ENCODE data around the gene MAGI2.

MAGI2 gene

GRCh38 chr7:78099715-78100394, 1353.6 kb downstream of the MAGI2 start:
- DNase-seq (ENCODE audit: low read depth, low spot score), result no peak

- DNase-seq (ENCODE audit: low read depth, low spot score), result no peak
Measured at GRCh38 chr7:78095549-78095948, 1357.9 kb downstream of the MAGI2 start.

GRCh38 chr7:78092331-78092730, 1361.1 kb downstream of the MAGI2 start:
- DNase-seq (ENCODE audit: low read depth, low spot score), result no peak

- no peak for DNase-seq (ENCODE audit: low read depth, low spot score)
Measured at GRCh38 chr7:78090616-78091015, 1362.9 kb downstream of the MAGI2 start.

GRCh38 chr7:78083476-78084120, 1369.9 kb downstream of the MAGI2 start:
- DNase-seq (ENCODE audit: low read depth, low spot score), result no peak

- DNase-seq (ENCODE audit: low read depth, low spot score), result no peak
Measured at GRCh38 chr7:78082556-78082955, 1370.9 kb downstream of the MAGI2 start.

GRCh38 chr7:78081888-78082287, 1371.6 kb downstream of the MAGI2 start:
- no peak for DNase-seq (ENCODE audit: low read depth, low spot score)

GRCh38 chr7:78081344-78081743, 1372.1 kb downstream of the MAGI2 start:
- DNase-seq (ENCODE audit: low read depth, low spot score), result no peak

GRCh38 chr7:78080811-78081210, 1372.7 kb downstream of the MAGI2 start:
- DNase-seq (ENCODE audit: low read depth, low spot score), result no peak

GRCh38 chr7:78080241-78080640, 1373.2 kb downstream of the MAGI2 start:
- DNase-seq (ENCODE audit: low read depth, low spot score), result no peak

- no peak for DNase-seq (ENCODE audit: low read depth, low spot score)
Measured at GRCh38 chr7:78074713-78075112, 1378.8 kb downstream of the MAGI2 start.

- no peak for DNase-seq (ENCODE audit: low read depth, low spot score)
Measured at GRCh38 chr7:78073609-78074382, 1379.7 kb downstream of the MAGI2 start.

GRCh38 chr7:78072201-78072590, 1381.3 kb downstream of the MAGI2 start:
- no peak for DNase-seq (ENCODE audit: low read depth, low spot score)

GRCh38 chr7:78071491-78072200, 1381.8 kb downstream of the MAGI2 start:
- no peak for DNase-seq (ENCODE audit: low read depth, low spot score)

GRCh38 chr7:78066599-78066998, 1386.9 kb downstream of the MAGI2 start:
- DNase-seq (ENCODE audit: low read depth, low spot score), result no peak

- no peak for DNase-seq (ENCODE audit: low read depth, low spot score)
Measured at GRCh38 chr7:78063758-78064157, 1389.7 kb downstream of the MAGI2 start.

- DNase-seq (ENCODE audit: low read depth, low spot score), result no peak
Measured at GRCh38 chr7:78062214-78062613, 1391.3 kb downstream of the MAGI2 start.

- DNase-seq (ENCODE audit: low read depth, low spot score), result no peak
Measured at GRCh38 chr7:78057571-78057970, 1395.9 kb downstream of the MAGI2 start.

- no peak for DNase-seq (ENCODE audit: low read depth, low spot score)
Measured at GRCh38 chr7:78055599-78055998, 1397.9 kb downstream of the MAGI2 start.

- DNase-seq (ENCODE audit: low read depth, low spot score), result no peak
Measured at GRCh38 chr7:78055001-78055573, 1398.4 kb downstream of the MAGI2 start.

GRCh38 chr7:78052112-78052511, 1401.4 kb downstream of the MAGI2 start:
- DNase-seq (ENCODE audit: low read depth, low spot score), result peak; percentile 90

- no peak for DNase-seq (ENCODE audit: low read depth, low spot score)
Measured at GRCh38 chr7:78047800-78048199, 1405.7 kb downstream of the MAGI2 start.
